HepG2 (cell line): ENCODE measurements around the gene STAG3. TPM values are rescaled to one million over a fixed set of nuclear protein-coding genes. Genes with fewer than 3 reads are reported as not detected.

Experiments
- EHMT2 ChIP-seq: fragments of 200-600 bp; sonication (generic); IDR thresholded peaks from 2 replicates; pipeline ENCODE4 v1.7.0; 2017; ENCODE audit warnings: antibody characterized with exemption, low read depth, low read length, borderline replicate concordance
- GABPA ChIP-seq, 2 experiments: IDR thresholded peaks; 2 replicates each; pipeline ENCODE4 v1.6.1; 2011 to 2016; ENCODE audit warnings: low read depth in 2 of 2, low read length in 1 of 2, missing biosample characterization in 1 of 2, missing genetic modification characterization in 1 of 2
- HHEX ChIP-seq: IDR thresholded peaks from 2 replicates; pipeline ENCODE4 v1.6.1; 2016; ENCODE audit warnings: control low read depth
- HOXA3 ChIP-seq: sonication (generic); formaldehyde crosslinking; IDR thresholded peaks from 2 replicates; pipeline ENCODE4 v1.5.0; 2020; ENCODE audit warnings: missing genetic modification reagents
- KMT2A ChIP-seq: sonication (generic); formaldehyde crosslinking; IDR thresholded peaks from 2 replicates; pipeline ENCODE4 v1.4.0; 2020; ENCODE audit warnings: missing genetic modification reagents
- NCOA5 ChIP-seq: sonication (generic); formaldehyde crosslinking; IDR thresholded peaks from 2 replicates; pipeline ENCODE4 v1.4.0; 2020; ENCODE audit warnings: missing genetic modification reagents
- PAF1 ChIP-seq: IDR thresholded peaks from 2 replicates; pipeline ENCODE4 v1.6.1; 2016; ENCODE audit warnings: missing genetic modification reagents, missing compliant biosample characterization
- RFXANK ChIP-seq: IDR thresholded peaks from 2 replicates; pipeline ENCODE4 v1.6.1; 2016
- SOX6 ChIP-seq, 2 experiments: fragments of 450-650 bp in 1 of 2; sonication (generic) in 1 of 2; formaldehyde crosslinking in 1 of 2; IDR thresholded peaks; 2 replicates each; pipeline versions ENCODE4 v1.4.0 to v1.6.1; 2017 to 2020; ENCODE audit warnings: antibody characterized with exemption in 1 of 2, mild to moderate bottlenecking in 1 of 2, missing genetic modification reagents in 1 of 2
- SRSF9 ChIP-seq: fragments of 200-400 bp; formaldehyde crosslinking; IDR thresholded peaks from 2 replicates; pipeline ENCODE4 v1.6.1; 2018; ENCODE audit warnings: borderline replicate concordance, mild to moderate bottlenecking, low read depth, low read length; ENCODE audit not compliant: insufficient read depth, poor library complexity, severe bottlenecking
- ZIK1 ChIP-seq: sonication (generic); formaldehyde crosslinking; IDR thresholded peaks from 2 replicates; pipeline ENCODE4 v1.5.0; 2020; ENCODE audit warnings: mild to moderate bottlenecking, low read depth, missing genetic modification reagents, borderline replicate concordance
- ZNF24 ChIP-seq: fragments of 450-650 bp; IDR thresholded peaks from 2 replicates; pipeline ENCODE4 v1.6.1; 2017; ENCODE audit warnings: antibody characterized with exemption, mild to moderate bottlenecking
- ZNF550 ChIP-seq: sonication (generic); formaldehyde crosslinking; IDR thresholded peaks from 2 replicates; pipeline ENCODE4 v1.4.0; 2020; ENCODE audit warnings: mild to moderate bottlenecking, missing genetic modification reagents, borderline replicate concordance
- polyA plus RNA-seq, 8 experiments: library from polyadenylated mRNA; depleted of rRNA in 3 of 8; stranded (reverse) in 7 of 8; unstranded in 1 of 8; fragments of >200 nt; fragmentation: Illumina TruSeq in 4 of 8; extraction: Trizol in 4 of 8; gene quantifications; 2 replicates each; pipeline versions ENCODE4 v1.2.1 to v1.2.3, GENCODE V29; 2011 to 2016; ENCODE audit warnings: low read depth in 4 of 8, missing spikeins in 1 of 8, mixed read lengths in 1 of 8; ENCODE audit not compliant: insufficient read depth in 1 of 8
- total RNA-seq, 5 experiments: library from RNA; depleted of rRNA; stranded (reverse); fragments of >200 nt; fragmentation: Illumina TruSeq; extraction: Trizol; gene quantifications; 2 replicates each; pipeline ENCODE4 v1.2.3, GENCODE V29; 2016; ENCODE audit warnings: low read depth in 1 of 5
- TF ChIP-seq, protein P1 (sequence below): IDR thresholded peaks from 2 replicates; pipeline ENCODE4 v1.6.1; 2012; ENCODE audit warnings: low read length, improper control_type of control experiment
- TF ChIP-seq, protein P2 (sequence below): sonication (generic); formaldehyde crosslinking; IDR thresholded peaks from 2 replicates; pipeline ENCODE4 v1.4.0; 2020; ENCODE audit warnings: missing genetic modification reagents
- TF ChIP-seq, protein P3 (sequence below): sonication (generic); formaldehyde crosslinking; IDR thresholded peaks from 2 replicates; pipeline ENCODE4 v1.4.0; 2020; ENCODE audit warnings: missing genetic modification reagents, mild to moderate bottlenecking, borderline replicate concordance

The STAG3 gene
- total and polyA plus RNA-seq, 2 of the 13 experiments (the other 11 are each of a cell fraction or from before 2014, with no cell fraction given): 0.09 to 0.33 TPM

DNA sequence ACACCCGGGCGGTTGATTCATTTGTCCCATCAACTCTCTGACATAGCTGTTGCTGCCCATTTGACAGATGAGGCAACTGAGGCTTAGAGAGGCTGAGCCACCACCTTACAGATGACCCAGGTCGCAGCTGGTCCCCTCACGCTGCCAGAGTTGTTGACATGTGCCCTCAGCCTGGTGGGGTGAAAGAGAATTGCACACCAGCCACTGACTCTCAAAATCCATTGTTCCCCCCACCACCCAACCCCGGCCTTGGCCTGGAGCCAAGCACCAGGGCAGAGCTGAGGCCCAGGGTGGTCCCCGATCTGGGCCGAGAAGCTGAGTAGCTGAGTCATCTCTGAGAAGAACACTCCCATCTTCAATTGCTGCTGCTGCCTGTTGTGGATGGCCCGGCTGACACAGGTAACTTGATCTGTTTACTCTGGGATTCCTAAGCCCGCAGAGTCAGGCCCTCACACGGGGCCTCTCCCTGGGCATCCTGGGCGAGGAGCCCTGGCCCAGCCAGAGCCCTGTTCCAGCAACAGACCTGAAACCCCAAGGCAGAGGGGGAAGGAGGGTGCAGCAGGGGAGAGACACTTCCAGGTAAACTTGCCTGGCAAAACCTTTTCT, 69.5 kb downstream of the STAG3 start (continued):
- TF ChIP-seq, protein P1, sequence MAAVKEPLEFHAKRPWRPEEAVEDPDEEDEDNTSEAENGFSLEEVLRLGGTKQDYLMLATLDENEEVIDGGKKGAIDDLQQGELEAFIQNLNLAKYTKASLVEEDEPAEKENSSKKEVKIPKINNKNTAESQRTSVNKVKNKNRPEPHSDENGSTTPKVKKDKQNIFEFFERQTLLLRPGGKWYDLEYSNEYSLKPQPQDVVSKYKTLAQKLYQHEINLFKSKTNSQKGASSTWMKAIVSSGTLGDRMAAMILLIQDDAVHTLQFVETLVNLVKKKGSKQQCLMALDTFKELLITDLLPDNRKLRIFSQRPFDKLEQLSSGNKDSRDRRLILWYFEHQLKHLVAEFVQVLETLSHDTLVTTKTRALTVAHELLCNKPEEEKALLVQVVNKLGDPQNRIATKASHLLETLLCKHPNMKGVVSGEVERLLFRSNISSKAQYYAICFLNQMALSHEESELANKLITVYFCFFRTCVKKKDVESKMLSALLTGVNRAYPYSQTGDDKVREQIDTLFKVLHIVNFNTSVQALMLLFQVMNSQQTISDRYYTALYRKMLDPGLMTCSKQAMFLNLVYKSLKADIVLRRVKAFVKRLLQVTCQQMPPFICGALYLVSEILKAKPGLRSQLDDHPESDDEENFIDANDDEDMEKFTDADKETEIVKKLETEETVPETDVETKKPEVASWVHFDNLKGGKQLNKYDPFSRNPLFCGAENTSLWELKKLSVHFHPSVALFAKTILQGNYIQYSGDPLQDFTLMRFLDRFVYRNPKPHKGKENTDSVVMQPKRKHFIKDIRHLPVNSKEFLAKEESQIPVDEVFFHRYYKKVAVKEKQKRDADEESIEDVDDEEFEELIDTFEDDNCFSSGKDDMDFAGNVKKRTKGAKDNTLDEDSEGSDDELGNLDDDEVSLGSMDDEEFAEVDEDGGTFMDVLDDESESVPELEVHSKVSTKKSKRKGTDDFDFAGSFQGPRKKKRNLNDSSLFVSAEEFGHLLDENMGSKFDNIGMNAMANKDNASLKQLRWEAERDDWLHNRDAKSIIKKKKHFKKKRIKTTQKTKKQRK: no peak
- TF ChIP-seq, protein P2, sequence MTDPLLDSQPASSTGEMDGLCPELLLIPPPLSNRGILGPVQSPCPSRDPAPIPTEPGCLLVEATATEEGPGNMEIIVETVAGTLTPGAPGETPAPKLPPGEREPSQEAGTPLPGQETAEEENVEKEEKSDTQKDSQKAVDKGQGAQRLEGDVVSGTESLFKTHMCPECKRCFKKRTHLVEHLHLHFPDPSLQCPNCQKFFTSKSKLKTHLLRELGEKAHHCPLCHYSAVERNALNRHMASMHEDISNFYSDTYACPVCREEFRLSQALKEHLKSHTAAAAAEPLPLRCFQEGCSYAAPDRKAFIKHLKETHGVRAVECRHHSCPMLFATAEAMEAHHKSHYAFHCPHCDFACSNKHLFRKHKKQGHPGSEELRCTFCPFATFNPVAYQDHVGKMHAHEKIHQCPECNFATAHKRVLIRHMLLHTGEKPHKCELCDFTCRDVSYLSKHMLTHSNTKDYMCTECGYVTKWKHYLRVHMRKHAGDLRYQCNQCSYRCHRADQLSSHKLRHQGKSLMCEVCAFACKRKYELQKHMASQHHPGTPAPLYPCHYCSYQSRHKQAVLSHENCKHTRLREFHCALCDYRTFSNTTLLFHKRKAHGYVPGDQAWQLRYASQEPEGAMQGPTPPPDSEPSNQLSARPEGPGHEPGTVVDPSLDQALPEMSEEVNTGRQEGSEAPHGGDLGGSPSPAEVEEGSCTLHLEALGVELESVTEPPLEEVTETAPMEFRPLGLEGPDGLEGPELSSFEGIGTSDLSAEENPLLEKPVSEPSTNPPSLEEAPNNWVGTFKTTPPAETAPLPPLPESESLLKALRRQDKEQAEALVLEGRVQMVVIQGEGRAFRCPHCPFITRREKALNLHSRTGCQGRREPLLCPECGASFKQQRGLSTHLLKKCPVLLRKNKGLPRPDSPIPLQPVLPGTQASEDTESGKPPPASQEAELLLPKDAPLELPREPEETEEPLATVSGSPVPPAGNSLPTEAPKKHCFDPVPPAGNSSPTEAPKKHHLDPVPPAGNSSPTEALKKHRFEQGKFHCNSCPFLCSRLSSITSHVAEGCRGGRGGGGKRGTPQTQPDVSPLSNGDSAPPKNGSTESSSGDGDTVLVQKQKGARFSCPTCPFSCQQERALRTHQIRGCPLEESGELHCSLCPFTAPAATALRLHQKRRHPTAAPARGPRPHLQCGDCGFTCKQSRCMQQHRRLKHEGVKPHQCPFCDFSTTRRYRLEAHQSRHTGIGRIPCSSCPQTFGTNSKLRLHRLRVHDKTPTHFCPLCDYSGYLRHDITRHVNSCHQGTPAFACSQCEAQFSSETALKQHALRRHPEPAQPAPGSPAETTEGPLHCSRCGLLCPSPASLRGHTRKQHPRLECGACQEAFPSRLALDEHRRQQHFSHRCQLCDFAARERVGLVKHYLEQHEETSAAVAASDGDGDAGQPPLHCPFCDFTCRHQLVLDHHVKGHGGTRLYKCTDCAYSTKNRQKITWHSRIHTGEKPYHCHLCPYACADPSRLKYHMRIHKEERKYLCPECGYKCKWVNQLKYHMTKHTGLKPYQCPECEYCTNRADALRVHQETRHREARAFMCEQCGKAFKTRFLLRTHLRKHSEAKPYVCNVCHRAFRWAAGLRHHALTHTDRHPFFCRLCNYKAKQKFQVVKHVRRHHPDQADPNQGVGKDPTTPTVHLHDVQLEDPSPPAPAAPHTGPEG: no peak
- TF ChIP-seq KMT2A (CRISPR knock-in tag) (no peak), RFXANK (CRISPR knock-in tag) (no peak), ZNF24 (no peak), GABPA (IDR thresholded peaks at IDR 0.05; ENCODE audit: low read depth, low read length) (no peak), GABPA (CRISPR knock-in tag; IDR thresholded peaks at IDR 0.05; ENCODE audit: low read depth) (no peak), EHMT2 (no peak), HOXA3 (CRISPR knock-in tag) (peak; percentile 32; the same call in 1 of the 2 replicates), SRSF9 (no peak), HHEX (CRISPR knock-in tag) (no peak), SOX6 (IDR thresholded peaks at IDR 0.05) (no peak), SOX6 (CRISPR knock-in tag; IDR thresholded peaks at IDR 0.05) (peak; percentile 74), PAF1 (CRISPR knock-in tag) (no peak), ZIK1 (CRISPR knock-in tag) (no peak), NCOA5 (no peak), ZNF550 (CRISPR knock-in tag) (no peak)
- TF ChIP-seq, protein P3, sequence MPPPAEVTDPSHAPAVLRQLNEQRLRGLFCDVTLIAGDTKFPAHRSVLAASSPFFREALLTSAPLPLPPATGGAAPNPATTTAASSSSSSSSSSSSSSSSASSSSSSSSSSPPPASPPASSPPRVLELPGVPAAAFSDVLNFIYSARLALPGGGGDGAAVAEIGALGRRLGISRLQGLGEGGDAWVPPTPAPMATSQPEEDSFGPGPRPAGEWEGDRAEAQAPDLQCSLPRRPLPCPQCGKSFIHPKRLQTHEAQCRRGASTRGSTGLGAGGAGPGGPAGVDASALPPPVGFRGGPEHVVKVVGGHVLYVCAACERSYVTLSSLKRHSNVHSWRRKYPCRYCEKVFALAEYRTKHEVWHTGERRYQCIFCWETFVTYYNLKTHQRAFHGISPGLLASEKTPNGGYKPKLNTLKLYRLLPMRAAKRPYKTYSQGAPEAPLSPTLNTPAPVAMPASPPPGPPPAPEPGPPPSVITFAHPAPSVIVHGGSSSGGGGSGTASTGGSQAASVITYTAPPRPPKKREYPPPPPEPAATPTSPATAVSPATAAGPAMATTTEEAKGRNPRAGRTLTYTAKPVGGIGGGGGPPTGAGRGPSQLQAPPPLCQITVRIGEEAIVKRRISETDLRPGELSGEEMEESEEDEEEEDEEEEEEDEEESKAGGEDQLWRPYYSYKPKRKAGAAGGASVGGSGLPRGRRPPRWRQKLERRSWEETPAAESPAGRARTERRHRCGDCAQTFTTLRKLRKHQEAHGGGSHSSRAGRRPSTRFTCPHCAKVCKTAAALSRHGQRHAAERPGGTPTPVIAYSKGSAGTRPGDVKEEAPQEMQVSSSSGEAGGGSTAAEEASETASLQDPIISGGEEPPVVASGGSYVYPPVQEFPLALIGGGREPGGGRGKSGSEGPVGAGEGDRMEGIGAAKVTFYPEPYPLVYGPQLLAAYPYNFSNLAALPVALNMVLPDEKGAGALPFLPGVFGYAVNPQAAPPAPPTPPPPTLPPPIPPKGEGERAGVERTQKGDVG (CRISPR knock-in tag): no peak
